Stomach (tissue), 9 donors: ENCODE measurements around the gene C5AR2. TPM values are rescaled to one million over a fixed set of nuclear protein-coding genes. Genes with fewer than 3 reads are reported as not detected.
"Not testable (repeated sequence)": the region's sequence is repeated elsewhere in the genome, so short reads cannot be mapped to it uniquely, and the experiment has no call there.

ENCODE experiments used
- DNase-seq, 2 donors: peaks; one replicate each; pipeline versions ENCODE4 v3.0.0 to v3.0.0-alpha.2; 2013 to 2019
- H3K27ac ChIP-seq, 5 donors: fragments of 200-600 bp in 4 of 5; sonication (generic) in 4 of 5; one replicate each; pipeline ENCODE4 v1.5.1; 2013 to 2019; ENCODE audit warnings: mild to moderate bottlenecking in 1 of 5, moderate library complexity in 1 of 5
- H3K27me3 ChIP-seq, 3 donors: fragments of 200-600 bp; sonication (generic); one replicate each; pipeline ENCODE4 v1.5.1; 2017 to 2019; ENCODE audit warnings: mixed run types in 1 of 3
- H3K36me3 ChIP-seq, 4 donors: fragments of 200-600 bp; sonication (generic); 1 replicate in 3 of 4; 2 replicates in 1 of 4; pipeline ENCODE4 v1.5.1; 2016 to 2019
- H3K4me1 ChIP-seq, 4 donors: fragments of 200-600 bp; sonication (generic); one replicate each; pipeline ENCODE4 v1.5.1; 2016 to 2019
- H3K4me3 ChIP-seq, 4 donors: fragments of 200-600 bp; sonication (generic) in 3 of 4; one replicate each; pipeline ENCODE4 v1.5.1; 2016 to 2019; ENCODE audit warnings: mild to moderate bottlenecking in 1 of 4
- H3K9me3 ChIP-seq, 4 donors: fragments of 200-600 bp; sonication (generic); one replicate each; pipeline ENCODE4 v1.5.1; 2016 to 2019
- EP300 ChIP-seq: sonication (generic); formaldehyde crosslinking; IDR thresholded peaks from one replicate; pipeline ENCODE4 v1.6.1; 2017; ENCODE audit warnings: antibody characterized with exemption
- POLR2A ChIP-seq, 4 donors: fragments of 450-650 bp; IDR thresholded peaks; one replicate each; pipeline ENCODE4 v1.6.1; 2016; ENCODE audit warnings: antibody characterized with exemption in 4 of 4, control low read depth in 2 of 4, mild to moderate bottlenecking in 1 of 4, moderate library complexity in 1 of 4
- POLR2AphosphoS5 ChIP-seq, 3 donors: sonication (generic); formaldehyde crosslinking; IDR thresholded peaks; one replicate each; pipeline ENCODE4 v1.6.1; 2016; ENCODE audit warnings: antibody characterized with exemption in 3 of 3
- WGBS, 5 donors: extraction: QIAGEN DNeasy Blood & Tissue Kit in 3 of 5; methylation state at CpG; one replicate each; pipeline versions ENCODE4 v1.1.5 to v1.1.7; 2013 to 2018; 5-methylcytosine and 5-hydroxymethylcytosine counted together
- intact Hi-C: fragments of 100-400 bp; cut with DNase I; formaldehyde crosslinking; loops from one replicate; pipeline ENCODE4 v1.15.1; 2023; ENCODE audit warnings: low total_unique reads
- polyA plus RNA-seq, 3 donors: library from polyadenylated mRNA; stranded (reverse); fragments of 200-250 nt; gene quantifications; one replicate each; pipeline ENCODE4 v1.2.3, GENCODE V29; 2013
- total RNA-seq, 5 donors: library from RNA; depleted of rRNA; stranded (reverse); fragments of >200 nt; gene quantifications; one replicate each; pipeline versions ENCODE4 v1.1.0 to v1.2.3, GENCODE V29; 2014 to 2016
- TF ChIP-seq, protein P1 (sequence below), 7 experiments: fragments of 450-650 bp in 4 of 7; fragments of 200-600 bp in 3 of 7; sonication (generic) in 3 of 7; IDR thresholded peaks; one replicate each; pipeline ENCODE4 v1.5.1; 2016 to 2019; ENCODE audit warnings: antibody characterized with exemption in 7 of 7, control low read depth in 2 of 7, mild to moderate bottlenecking in 1 of 7
- donor health status: healthy with polysubstance abuse.
- donor health status: Bipolar disorder and iron deficiency.
- donor health status: healthy.

Gene C5AR2
- total and polyA plus RNA-seq, 8 donors, result 0.13 to 11.1 (median 0.82) TPM; not detected in 2

DNA sequence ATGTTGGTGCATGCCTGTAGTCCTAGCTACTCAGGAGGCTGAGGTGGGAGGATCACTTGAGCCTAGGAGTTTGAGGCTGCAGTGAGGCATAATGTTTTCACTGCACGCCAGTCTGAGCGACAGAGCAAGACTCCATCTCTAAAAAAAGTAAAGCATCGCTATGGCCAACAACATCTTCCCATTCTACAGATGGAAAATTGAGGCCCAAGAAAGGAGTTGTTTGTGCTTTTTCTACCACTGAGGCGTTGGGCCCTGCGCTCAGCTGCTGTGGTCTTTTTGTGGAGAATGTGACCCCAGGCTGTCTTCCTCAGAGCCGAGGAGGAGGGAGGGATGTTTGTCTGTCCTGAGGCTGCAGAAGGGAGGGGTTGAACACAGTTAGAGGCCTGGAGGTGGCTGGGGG is 485 bp upstream of the C5AR2 start:
- Histone ChIP-seq H3K27ac (peak overlapping the region in 2 of 5 donors; percentile 65 to 77), H3K36me3 (no peaks in the 10 kb centered on the region), H3K4me3 (no peak overlapping the region), H3K27me3 (peaks cover 0 to 44% (median 0%) of the 10 kb centered on the region in 3 donors), H3K4me1 (peaks cover 0 to 5% (median 2%) of the 10 kb centered on the region in 4 donors), H3K9me3 (no peaks in the 10 kb centered on the region)
- intact Hi-C loops, result no loop called here
- TF ChIP-seq POLR2A (IDR thresholded peaks at IDR 0.05), result no peak
- TF ChIP-seq, protein P1, sequence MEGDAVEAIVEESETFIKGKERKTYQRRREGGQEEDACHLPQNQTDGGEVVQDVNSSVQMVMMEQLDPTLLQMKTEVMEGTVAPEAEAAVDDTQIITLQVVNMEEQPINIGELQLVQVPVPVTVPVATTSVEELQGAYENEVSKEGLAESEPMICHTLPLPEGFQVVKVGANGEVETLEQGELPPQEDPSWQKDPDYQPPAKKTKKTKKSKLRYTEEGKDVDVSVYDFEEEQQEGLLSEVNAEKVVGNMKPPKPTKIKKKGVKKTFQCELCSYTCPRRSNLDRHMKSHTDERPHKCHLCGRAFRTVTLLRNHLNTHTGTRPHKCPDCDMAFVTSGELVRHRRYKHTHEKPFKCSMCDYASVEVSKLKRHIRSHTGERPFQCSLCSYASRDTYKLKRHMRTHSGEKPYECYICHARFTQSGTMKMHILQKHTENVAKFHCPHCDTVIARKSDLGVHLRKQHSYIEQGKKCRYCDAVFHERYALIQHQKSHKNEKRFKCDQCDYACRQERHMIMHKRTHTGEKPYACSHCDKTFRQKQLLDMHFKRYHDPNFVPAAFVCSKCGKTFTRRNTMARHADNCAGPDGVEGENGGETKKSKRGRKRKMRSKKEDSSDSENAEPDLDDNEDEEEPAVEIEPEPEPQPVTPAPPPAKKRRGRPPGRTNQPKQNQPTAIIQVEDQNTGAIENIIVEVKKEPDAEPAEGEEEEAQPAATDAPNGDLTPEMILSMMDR (IDR thresholded peaks at IDR 0.05), result no peak
- no peak for TF ChIP-seq POLR2AphosphoS5 (IDR thresholded peaks at IDR 0.05)
- TF ChIP-seq EP300, result no peak
- 83 to 92% (median 84%) methylated on average over 6 of the region's 6 CpGs for WGBS, 5 donors
- no peak for DNase-seq

DNA sequence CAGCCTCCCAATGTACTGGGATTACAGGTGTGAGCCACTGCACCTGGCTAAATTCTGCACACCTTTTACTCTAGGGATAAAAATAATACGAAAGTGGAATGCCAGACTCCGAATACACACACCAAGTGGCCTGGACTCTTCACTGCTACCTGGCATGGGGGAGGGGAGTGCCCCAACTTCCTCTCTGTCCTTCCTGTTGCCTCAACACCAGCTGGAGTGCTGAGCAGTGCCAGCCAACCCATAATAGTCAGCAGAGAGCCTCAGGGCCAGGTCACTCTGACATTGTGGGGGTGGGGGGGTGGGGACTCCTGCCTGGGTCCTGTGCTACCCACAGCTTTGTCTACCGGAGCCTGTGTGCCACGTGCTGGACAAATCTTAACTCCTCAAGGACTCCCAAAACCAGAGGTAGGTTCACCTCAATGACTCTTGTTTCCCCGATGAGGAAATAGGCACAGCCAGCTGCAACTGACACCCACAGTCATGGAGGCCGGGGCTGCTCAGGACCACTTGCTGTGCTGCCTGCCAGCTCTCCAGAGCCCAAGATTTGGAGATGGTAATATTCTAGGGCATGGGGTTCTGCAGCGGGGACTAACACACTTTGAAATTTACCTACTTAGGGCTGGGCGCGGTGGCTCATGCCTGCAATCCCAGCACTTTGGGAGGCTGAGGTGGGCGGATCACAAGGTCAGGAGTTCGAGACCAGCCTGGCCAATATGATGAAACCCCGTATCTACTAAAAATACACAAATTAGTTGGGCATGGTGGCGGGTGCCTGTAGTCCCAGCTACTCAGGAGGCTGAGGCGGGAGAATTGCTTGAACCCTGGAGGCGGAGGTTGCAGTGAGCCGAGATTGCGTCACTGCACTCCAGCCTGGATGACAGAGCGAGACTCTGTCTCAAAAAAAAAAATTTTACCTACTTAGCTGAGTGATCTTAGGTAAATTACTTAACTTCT is 5.1 kb downstream of the C5AR2 start:
- DNase-seq, result peak; percentile 47 to 55
- H3K9me3 ChIP-seq, intact Hi-C loops, H3K4me1 ChIP-seq: not testable (repeated sequence)
- Histone ChIP-seq H3K27me3 (peaks cover 0 to 35% (median 0%) of the 10 kb centered on the region in 3 donors), H3K36me3 (peaks cover 0 to 10% (median 0%) of the 10 kb centered on the region in 4 donors), H3K27ac (peak overlapping the region in 3 of 5 donors; percentile 29 to 62 (median 31)), H3K4me3 (peak overlapping the region in 2 of 4 donors; percentile 5 to 9)
- peak in 1 of 3 donors; percentile 15 for TF ChIP-seq POLR2AphosphoS5 (IDR thresholded peaks at IDR 0.05)
- 62 to 80% (median 73%) methylated on average over 15 to 18 of the region's 18 CpGs for WGBS, 5 donors

DNA sequence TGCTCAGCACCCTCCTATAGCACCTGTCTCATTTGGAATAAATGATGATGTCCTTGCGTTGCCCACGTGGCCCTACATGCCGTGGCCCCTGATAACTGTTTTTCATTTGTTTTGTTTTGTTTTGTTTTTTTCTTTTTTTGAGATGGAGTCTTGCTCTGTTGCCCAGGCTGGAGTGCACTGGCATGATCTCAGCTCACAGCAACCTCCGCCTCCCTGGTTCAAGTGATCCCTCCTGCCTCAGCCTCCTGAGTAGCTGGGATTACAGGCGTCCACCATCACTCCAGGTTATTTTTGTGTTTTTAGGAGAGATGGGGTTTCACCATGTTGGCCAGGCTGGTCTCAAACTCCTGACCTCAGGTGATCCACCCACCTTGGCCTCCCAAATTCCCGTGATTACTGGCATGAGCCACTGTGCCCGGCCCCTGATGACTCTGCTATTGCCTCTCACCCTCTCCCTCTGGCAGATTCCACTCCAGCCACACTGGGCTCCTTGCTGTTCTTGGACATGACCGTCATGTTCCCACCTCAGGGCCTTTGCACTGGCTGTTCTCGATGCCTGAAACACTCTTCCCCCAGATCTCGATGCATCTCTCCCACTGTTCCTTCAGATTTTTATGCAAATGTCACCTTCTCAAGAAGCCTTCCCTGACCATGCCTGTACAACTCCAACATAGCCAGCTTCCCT is 7.4 kb downstream of the C5AR2 start:
- WGBS, 5 donors, result 74 to 79% (median 77%) methylated on average over 10 of the region's 10 CpGs
- Histone ChIP-seq H3K9me3 (no peaks in the 10 kb centered on the region), H3K27ac (no peak overlapping the region), H3K36me3 (peaks cover 0 to 10% (median 0%) of the 10 kb centered on the region in 4 donors), H3K4me3 (no peak overlapping the region), H3K27me3 (peaks cover 0 to 17% (median 0%) of the 10 kb centered on the region in 3 donors), H3K4me1 (no peaks in the 10 kb centered on the region)
- TF ChIP-seq POLR2A (IDR thresholded peaks at IDR 0.05) (no peak), POLR2AphosphoS5 (IDR thresholded peaks at IDR 0.05) (no peak), EP300 (no peak)
- TF ChIP-seq, protein P1 (IDR thresholded peaks at IDR 0.05), result no peak
- intact Hi-C loops, result no loop called here
- no peak for DNase-seq

DNA sequence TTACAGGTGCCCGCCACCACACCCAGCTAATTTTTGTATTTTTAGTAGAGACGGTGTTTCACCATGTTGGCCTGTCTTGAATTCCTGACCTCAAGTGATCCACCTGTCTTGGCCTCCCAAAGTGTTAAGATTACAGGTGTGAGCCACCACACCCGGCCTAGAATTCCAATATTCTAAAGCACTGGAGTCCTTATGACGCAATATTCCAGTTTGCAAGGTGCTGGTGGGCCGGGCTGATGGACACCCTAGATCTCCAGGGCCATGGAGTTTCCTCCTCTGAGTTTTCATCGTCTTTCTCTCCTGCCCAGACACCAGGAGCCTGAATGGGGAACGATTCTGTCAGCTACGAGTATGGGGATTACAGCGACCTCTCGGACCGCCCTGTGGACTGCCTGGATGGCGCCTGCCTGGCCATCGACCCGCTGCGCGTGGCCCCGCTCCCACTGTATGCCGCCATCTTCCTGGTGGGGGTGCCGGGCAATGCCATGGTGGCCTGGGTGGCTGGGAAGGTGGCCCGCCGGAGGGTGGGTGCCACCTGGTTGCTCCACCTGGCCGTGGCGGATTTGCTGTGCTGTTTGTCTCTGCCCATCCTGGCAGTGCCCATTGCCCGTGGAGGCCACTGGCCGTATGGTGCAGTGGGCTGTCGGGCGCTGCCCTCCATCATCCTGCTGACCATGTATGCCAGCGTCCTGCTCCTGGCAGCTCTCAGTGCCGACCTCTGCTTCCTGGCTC is 8.7 kb downstream of the C5AR2 start:
- no peaks in the 10 kb centered on the region for H3K4me1 ChIP-seq
- no peak overlapping the region for H3K4me3 ChIP-seq
- no peaks in the 10 kb centered on the region for H3K9me3 ChIP-seq
- H3K27ac ChIP-seq, result no peak overlapping the region
- intact Hi-C loops, result no loop called here
- H3K36me3 ChIP-seq, result peaks cover 0 to 10% (median 0%) of the 10 kb centered on the region in 4 donors
- H3K27me3 ChIP-seq, result peaks cover 0 to 17% (median 0%) of the 10 kb centered on the region in 3 donors
- TF ChIP-seq, protein P1 (IDR thresholded peaks at IDR 0.05), result no peak
- no peak for TF ChIP-seq EP300
- no peak for TF ChIP-seq POLR2A (IDR thresholded peaks at IDR 0.05)
- no peak for TF ChIP-seq POLR2AphosphoS5 (IDR thresholded peaks at IDR 0.05)
- WGBS, 5 donors, result 82 to 94% (median 94%) methylated on average over 7 to 29 of the region's 29 CpGs
- DNase-seq, result no peak
